HG03196 (cell line): ENCODE data around the gene AMFR.
"Not testable (repeated sequence)": the region's sequence is repeated elsewhere in the genome, so short reads cannot be mapped to it uniquely, and the experiment has no call there.

Source experiments
- ATAC-seq: cut with Tn5 transposase; IDR thresholded peaks from one replicate; pipeline ENCODE4 v1.9.1; 2021; ENCODE audit not compliant: unreplicated experiment

Gene AMFR

GRCh38 chr16:56396724-56397123, 28.6 kb downstream of the AMFR start:
- not testable (repeated sequence) for ATAC-seq

DNA sequence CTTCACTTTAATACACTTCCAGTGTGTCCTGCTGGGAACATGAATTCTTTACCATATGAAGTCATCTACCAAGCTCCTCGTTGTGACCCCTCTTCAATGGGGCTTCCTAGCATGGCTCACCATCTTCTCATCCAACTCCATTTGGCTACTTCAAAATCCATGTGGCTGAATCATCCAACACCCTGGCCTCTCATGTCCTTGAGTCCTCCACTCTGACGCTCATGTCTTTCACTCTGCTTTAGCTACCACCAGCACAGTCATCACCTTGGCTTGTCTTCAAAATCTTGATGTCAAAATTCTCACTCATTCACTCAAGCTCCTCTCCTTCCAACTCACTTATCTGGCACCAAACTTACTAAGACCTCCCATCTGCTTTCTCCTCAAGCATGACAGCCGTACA, 35.8 kb downstream of the AMFR start:
- ATAC-seq: no peak

GRCh38 chr16:56388209-56388608, 37.1 kb downstream of the AMFR start:
- no peak for ATAC-seq

DNA sequence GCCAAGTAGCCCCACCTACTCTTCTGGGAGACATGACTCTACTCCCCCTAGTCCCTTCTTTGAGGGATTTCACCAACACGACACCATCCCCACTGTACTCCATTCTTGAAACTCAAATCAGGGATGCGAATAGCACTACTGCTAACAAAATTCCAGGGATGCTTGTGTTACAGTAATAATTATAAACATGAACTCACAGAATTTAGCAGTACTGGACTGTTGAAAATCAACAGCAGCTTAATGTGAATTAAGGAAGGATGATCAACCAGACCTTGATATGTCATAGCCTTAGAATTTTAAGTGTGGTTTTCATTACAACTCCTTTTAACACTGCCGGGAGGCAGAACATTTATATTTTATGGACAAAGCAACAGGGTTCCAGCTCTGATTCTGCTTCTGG, 37.9 kb downstream of the AMFR start:
- ATAC-seq: no peak

- no peak for ATAC-seq
Measured at GRCh38 chr16:56384074-56384721, 41.1 kb downstream of the AMFR start.

GRCh38 chr16:56382901-56383355, 42.4 kb downstream of the AMFR start:
- no peak for ATAC-seq

DNA sequence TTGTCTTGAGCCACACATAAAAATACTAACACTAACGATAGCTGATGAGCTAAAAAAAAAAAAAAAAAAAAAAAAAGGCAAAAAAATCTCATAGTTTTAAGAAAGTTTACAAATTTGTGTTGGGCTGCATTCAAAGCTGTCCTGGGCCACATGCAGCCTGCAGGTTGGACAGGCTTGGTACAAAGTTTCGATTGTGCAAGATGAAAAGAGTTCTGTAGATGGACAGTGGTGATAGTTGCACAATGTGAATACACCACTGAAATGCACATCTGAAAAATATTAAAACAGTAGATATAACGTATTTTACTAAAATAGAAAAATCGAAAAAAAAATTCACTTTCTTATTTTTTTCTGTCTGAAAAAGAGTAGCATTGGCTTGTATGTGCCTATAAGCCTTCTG, 42.9 kb downstream of the AMFR start:
- no peak for ATAC-seq

- not testable (repeated sequence) for ATAC-seq
Measured at GRCh38 chr16:56380778-56381485, 44.4 kb downstream of the AMFR start.

DNA sequence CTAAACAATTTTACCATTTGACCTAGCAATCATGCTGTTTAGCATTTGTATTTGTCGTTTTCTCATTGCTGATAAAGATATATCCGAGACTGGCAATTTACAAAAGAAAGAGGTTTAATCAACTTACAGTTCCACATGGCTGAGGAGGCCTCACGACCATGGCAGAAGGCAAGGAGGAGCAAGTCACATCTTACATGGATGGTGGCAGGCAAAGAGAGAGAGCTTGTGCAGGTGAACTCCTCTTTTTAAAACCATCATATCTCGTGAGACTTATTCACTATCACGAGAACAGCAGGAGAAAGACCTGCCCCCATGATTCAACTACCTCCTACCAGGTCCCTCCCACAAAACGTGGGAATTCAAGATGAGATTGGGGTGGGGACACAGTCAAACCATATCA, 46.3 kb downstream of the AMFR start:
- ATAC-seq: not testable (repeated sequence)

GRCh38 chr16:56375792-56376191, 49.6 kb downstream of the AMFR start:
- ATAC-seq: not testable (repeated sequence)

- ATAC-seq: no peak
Measured at GRCh38 chr16:56373003-56373402, 52.3 kb downstream of the AMFR start.

DNA sequence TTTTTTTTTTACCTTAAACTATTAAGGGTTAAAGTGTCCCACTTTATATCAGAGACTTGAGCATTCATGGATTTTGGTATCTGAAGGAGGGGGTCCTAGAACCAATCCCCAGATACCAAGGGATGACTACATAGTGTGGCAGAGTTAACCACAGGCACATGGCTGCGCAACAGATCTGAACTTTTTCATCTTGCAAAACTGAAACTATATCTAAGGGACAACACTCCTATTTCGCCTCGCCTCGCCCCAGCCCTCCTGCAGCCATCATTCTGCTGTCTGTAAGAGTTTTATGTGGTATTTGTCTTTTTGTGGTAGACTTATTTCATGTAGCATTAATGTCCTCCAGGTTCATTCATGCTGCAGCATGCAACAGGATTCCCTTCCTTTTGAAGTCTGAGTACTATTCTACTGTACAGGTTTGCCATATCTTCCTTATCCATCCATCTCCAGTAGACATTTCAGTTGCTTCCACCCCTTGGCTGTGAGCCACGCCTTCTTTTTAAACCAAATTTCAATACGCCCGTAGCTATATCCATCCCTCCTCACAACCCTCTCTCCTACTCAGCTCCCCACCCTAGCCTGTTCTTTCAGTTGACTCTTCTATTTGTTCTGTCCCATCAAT, 53.2 kb downstream of the AMFR start:
- no peak for ATAC-seq

GRCh38 chr16:56371660-56371937, 53.7 kb downstream of the AMFR start:
- ATAC-seq: no peak

GRCh38 chr16:56370875-56371659, 54.3 kb downstream of the AMFR start:
- ATAC-seq: no peak

GRCh38 chr16:56370185-56370874, 55.0 kb downstream of the AMFR start:
- no peak for ATAC-seq

GRCh38 chr16:56369202-56369601, 56.1 kb downstream of the AMFR start:
- no peak for ATAC-seq

GRCh38 chr16:56368545-56368944, 56.8 kb downstream of the AMFR start:
- ATAC-seq: no peak

DNA sequence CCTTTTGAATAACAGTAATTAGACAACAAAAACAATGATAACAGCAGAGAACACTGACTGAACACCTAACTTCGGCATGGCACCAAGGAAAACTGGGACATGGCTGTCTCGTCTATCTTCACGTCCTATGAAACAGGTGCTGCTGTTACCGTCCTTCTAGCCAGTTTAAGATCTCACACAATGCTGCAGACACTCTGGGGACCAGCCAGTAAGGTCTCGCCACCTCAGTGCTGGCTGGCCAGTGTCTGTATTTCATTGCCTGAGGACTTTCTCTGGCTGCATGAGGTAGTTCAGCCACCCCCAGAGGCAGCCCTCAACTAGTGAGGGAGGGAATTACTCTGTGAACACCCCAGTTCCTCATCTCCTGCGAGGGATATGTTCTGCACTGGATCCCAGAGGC, 57.6 kb downstream of the AMFR start:
- no peak for ATAC-seq

GRCh38 chr16:56366945-56367344, 58.4 kb downstream of the AMFR start:
- no peak for ATAC-seq

- no peak for ATAC-seq
Measured at GRCh38 chr16:56365552-56365951, 59.8 kb downstream of the AMFR start.

GRCh38 chr16:56364865-56365264, 60.5 kb downstream of the AMFR start:
- ATAC-seq: no peak
